SK-N-MC (cell line): ENCODE results near the gene ANO3.

Source experiments
- EZH2 ChIP-seq: fragments of 200-600 bp; sonication (generic); IDR thresholded peaks from one replicate; pipeline ENCODE4 v1.6.1; 2017; ENCODE audit warnings: antibody characterized with exemption
- FOXP2 ChIP-seq: optimal IDR thresholded peaks from 2 replicates; pipeline ENCODE3; 2011; ENCODE audit warnings: mild to moderate bottlenecking, moderate library complexity; ENCODE audit not compliant: insufficient read depth; ENCODE audit errors: extremely low read length, control extremely low read depth
- POLR2AphosphoS5 ChIP-seq: IDR thresholded peaks from 2 replicates; pipeline ENCODE4 v1.6.1; 2012; ENCODE audit warnings: mild to moderate bottlenecking, low read depth, low read length, borderline replicate concordance

DNA sequence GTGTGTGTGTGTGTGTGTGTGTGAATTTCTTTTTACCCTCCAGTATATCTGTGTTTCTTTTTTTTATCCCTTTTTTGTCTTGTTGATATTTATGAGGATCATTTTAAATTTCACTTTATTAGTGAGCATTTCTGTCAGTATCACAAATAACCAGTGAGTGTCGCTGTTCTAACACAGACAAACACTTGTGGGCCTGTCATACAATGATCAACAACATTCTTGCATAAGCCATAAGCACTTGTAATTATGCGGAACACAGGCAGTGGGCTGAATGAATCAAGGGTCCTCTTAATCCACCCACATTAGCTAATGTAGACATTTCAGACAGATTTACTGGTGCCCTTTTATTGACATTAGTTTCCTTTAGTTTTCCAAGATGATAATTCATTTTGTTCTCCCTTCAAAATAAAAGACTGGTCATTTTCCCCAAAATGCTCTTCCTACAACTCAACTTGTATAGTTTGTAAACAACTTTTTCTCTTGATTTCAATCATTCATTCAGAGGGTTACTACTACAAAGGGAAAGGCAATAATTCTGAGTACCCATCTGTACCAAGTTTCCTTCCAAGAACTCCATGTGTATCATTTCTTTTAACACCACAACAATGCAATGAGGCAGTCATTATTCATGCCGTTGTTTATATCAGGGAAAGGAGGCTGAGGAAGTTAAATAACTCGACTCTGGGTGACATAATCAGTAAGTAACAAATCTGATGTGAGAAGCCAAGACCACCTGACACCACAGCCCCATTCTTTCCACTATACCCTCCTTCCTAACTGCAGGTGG lies 34.5 kb upstream of the ANO3 start:
- TF ChIP-seq EZH2 = no peak
- no peak for TF ChIP-seq POLR2AphosphoS5
- no peak for TF ChIP-seq FOXP2
